Lower leg skin (tissue), 4 donors: ENCODE results near the gene ZBTB16. TPM values are rescaled to one million over a fixed set of nuclear protein-coding genes. Genes with fewer than 3 reads are reported as not detected.

Source experiments
- DNase-seq, 2 donors: peaks; one replicate each; pipeline ENCODE4 v3.0.0-alpha.2; 2019; ENCODE audit warnings: low spot score in 2 of 2
- H3K4me3 ChIP-seq: fragments of 200-600 bp; sonication (generic); 2 replicates; pipeline ENCODE4 v1.5.1; 2017; ENCODE audit warnings: mild to moderate bottlenecking, low read depth; ENCODE audit not compliant: poor library complexity, severe bottlenecking
- CTCF ChIP-seq, 3 donors: fragments of 450-650 bp; IDR thresholded peaks; one replicate each; pipeline ENCODE4 v1.5.1; 2016; ENCODE audit warnings: antibody characterized with exemption in 3 of 3, mild to moderate bottlenecking in 3 of 3, moderate library complexity in 2 of 3
- POLR2A ChIP-seq, 2 donors: fragments of 450-650 bp; IDR thresholded peaks; one replicate each; pipeline ENCODE4 v1.6.1; 2016 to 2017; ENCODE audit warnings: antibody characterized with exemption in 2 of 2, mild to moderate bottlenecking in 1 of 2, moderate library complexity in 1 of 2
- WGBS, 2 donors: methylation state at CpG; one replicate each; pipeline ENCODE4 v1.1.5; 2018; 5-methylcytosine and 5-hydroxymethylcytosine counted together
- intact Hi-C: fragments of 100-400 bp; cut with DNase I; formaldehyde crosslinking; loops from one replicate; pipeline ENCODE4 v1.15.0; 2023; ENCODE audit warnings: low total_unique reads
- total RNA-seq, 4 donors: library from RNA; depleted of rRNA; stranded (reverse); fragments of >200 nt; gene quantifications; one replicate each; pipeline ENCODE4 v1.1.0, GENCODE V29; 2016

ZBTB16 gene
- total RNA-seq, 4 donors from 2014 or later: 167 to 369 (median 233) TPM

GRCh38 chr11:114061681-114062049 lies 2.2 kb downstream of the ZBTB16 start:
- intact Hi-C loops: loop anchor here (5.0 kb wide), 1 partner anchor 196 kb away; no protein-coding TSS in a partner anchor
- no peak for TF ChIP-seq POLR2A (IDR thresholded peaks at IDR 0.05)
- TF ChIP-seq CTCF (IDR thresholded peaks at IDR 0.05): no peak
- DNase-seq: peak in 1 of 2 donors; percentile 89
- 44 to 47% methylated on average over 7 of the region's 7 CpGs for WGBS, 2 donors
- peak overlapping the region; percentile 94 for H3K4me3 ChIP-seq

- DNase-seq: peak in 1 of 2 donors; percentile 83
These were observed 2.8 kb downstream of the ZBTB16 start for GRCh38 chr11:114062272-114062671.

GRCh38 chr11:114063149-114063828 lies 3.8 kb downstream of the ZBTB16 start:
- H3K4me3 ChIP-seq: no peak overlapping the region
- 91 to 95% methylated on average over 18 to 26 of the region's 26 CpGs for WGBS, 2 donors
- DNase-seq: peak in 1 of 2 donors; percentile 87
- TF ChIP-seq POLR2A (IDR thresholded peaks at IDR 0.05) (no peak), CTCF (IDR thresholded peaks at IDR 0.05) (no peak)
- intact Hi-C loops: loop anchor here (5.0 kb wide), 1 partner anchor 194 kb away; no protein-coding TSS in a partner anchor

More at GRCh38 chr11:114062272-114062671, 2.8 kb downstream of the ZBTB16 start:
- intact Hi-C loops: loop anchor here (5.0 kb wide), 1 partner anchor 195 kb away; no protein-coding TSS in a partner anchor
- WGBS, 2 donors: 98 to 99% methylated on average over 9 of the region's 9 CpGs
- TF ChIP-seq CTCF (IDR thresholded peaks at IDR 0.05): no peak
- no peak for TF ChIP-seq POLR2A (IDR thresholded peaks at IDR 0.05)
- H3K4me3 ChIP-seq: no peak overlapping the region

- intact Hi-C loops: loop anchor here (5.0 kb wide), 1 partner anchor 193 kb away; no protein-coding TSS in a partner anchor
- H3K4me3 ChIP-seq: no peak overlapping the region
- DNase-seq: peak in 1 of 2 donors; percentile 84
- WGBS, 2 donors: 92 to 96% methylated on average over 8 of the region's 8 CpGs
- TF ChIP-seq POLR2A (IDR thresholded peaks at IDR 0.05): no peak
- TF ChIP-seq CTCF (IDR thresholded peaks at IDR 0.05): no peak
These were observed 4.3 kb downstream of the ZBTB16 start for GRCh38 chr11:114063829-114064201.

- 93 to 99% methylated on average over 14 of the region's 14 CpGs for WGBS, 2 donors
- DNase-seq: peak in 1 of 2 donors; percentile 84
- TF ChIP-seq POLR2A (IDR thresholded peaks at IDR 0.05) (no peak), CTCF (IDR thresholded peaks at IDR 0.05) (no peak)
- intact Hi-C loops: loop anchor here (5.0 kb wide), 1 partner anchor 193 kb away; no protein-coding TSS in a partner anchor
- H3K4me3 ChIP-seq: no peak overlapping the region
These were observed 4.7 kb downstream of the ZBTB16 start for GRCh38 chr11:114064216-114064615.
